ENCODE data around the gene PNN. TPM values are rescaled to one million over a fixed set of nuclear protein-coding genes. Genes with fewer than 3 reads are reported as not detected.
"Not testable (repeated sequence)": the region's sequence is repeated elsewhere in the genome, so short reads cannot be mapped to it uniquely, and the experiment has no call there.

The PNN gene
- total RNA-seq, 1 donor from 2014 or later: 54.5 TPM

DNA sequence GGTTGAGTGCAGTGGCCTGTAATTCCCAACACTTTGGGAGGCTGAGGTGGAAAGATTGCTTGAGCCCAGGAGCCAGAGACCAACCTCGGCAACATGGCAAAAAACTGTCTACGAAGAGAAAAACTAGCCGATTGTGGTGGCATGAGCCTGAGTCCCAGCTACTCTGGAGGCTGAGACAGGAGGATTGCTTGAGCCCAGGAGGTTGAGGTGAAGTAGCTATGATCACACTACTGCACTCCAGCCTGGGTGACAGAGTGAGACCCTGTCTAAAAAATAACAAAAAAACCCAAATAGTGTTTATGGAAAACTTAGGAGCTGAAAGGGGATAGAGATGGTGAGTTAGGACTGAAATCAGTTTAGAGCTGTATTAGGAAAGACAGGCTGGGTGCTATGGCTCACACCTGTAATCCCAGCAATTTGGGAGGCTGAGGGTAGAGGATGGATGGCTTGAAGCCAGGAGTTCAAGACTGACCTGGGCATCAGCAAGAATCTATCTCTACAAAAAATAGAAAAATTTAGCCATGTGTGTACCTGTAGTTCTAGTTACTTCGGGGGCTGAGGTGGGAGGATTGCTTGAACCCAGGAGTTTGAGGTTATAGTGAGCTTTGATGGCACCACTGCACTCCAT, 9.7 kb downstream of the PNN start:
- H3K27ac ChIP-seq: no peak overlapping the region
- no peaks in the 10 kb centered on the region for H3K27me3 ChIP-seq
- H3K4me3 ChIP-seq: no peak overlapping the region
- peaks cover 0 to 51% of the 10 kb centered on the region in 2 donors for H3K36me3 ChIP-seq
- intact Hi-C loops (cut with DNase I): no loop called here
- H3K9me3 ChIP-seq: no peaks in the 10 kb centered on the region
- H3K4me1 ChIP-seq: no peaks in the 10 kb centered on the region
- no peak for DNase-seq (ENCODE audit: extremely low spot score in 2 of 2)
- TF ChIP-seq POLR2AphosphoS5 (IDR thresholded peaks at IDR 0.05; ENCODE audit: insufficient read depth in 1 of 2, low read depth in 1 of 2) (no peak), POLR2A (IDR thresholded peaks at IDR 0.05) (no peak)
- TF ChIP-seq, protein P1, sequence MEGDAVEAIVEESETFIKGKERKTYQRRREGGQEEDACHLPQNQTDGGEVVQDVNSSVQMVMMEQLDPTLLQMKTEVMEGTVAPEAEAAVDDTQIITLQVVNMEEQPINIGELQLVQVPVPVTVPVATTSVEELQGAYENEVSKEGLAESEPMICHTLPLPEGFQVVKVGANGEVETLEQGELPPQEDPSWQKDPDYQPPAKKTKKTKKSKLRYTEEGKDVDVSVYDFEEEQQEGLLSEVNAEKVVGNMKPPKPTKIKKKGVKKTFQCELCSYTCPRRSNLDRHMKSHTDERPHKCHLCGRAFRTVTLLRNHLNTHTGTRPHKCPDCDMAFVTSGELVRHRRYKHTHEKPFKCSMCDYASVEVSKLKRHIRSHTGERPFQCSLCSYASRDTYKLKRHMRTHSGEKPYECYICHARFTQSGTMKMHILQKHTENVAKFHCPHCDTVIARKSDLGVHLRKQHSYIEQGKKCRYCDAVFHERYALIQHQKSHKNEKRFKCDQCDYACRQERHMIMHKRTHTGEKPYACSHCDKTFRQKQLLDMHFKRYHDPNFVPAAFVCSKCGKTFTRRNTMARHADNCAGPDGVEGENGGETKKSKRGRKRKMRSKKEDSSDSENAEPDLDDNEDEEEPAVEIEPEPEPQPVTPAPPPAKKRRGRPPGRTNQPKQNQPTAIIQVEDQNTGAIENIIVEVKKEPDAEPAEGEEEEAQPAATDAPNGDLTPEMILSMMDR (IDR thresholded peaks at IDR 0.05): no peak

DNA sequence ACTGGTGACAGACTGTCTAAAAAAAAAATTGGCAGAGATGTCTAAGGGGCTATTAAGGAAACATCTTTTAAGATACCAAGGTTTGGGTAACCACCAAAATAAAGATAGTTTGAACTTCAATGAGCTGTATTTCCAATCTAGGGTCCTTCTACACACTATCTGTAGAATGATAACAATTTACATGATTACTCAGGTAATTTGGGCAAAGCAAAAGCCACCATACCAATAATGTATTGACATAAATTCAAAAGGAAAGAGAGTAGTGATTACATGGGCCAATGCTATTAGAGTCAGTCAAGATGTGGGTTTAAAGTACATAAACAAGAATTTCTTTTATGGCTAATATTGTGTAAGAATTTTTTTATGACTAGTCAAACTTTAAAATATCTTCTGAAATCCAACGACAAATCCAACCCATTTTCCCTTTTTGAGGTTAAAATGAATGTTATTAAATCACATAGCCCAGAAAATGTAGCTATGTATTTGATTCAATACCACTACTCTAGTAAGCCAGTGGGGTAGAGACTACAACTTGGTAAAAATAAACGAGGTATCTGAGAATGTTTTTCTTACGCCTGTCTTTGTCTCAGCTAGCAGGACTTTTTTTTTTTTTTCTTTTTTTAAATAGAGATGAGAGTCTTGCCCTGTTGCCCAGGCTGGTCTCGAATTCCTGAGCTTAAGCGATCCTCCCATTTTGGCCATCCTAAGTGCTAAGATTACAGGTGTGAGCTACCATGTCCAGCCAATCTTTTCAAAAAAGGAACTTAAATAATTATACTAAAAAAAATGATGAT, 10.4 kb downstream of the PNN start:
- Histone ChIP-seq H3K27ac (no peak overlapping the region), H3K9me3 (no peaks in the 10 kb centered on the region), H3K27me3 (no peaks in the 10 kb centered on the region), H3K4me1 (no peaks in the 10 kb centered on the region), H3K36me3 (peaks cover 0 to 44% of the 10 kb centered on the region in 2 donors), H3K4me3 (no peak overlapping the region)
- DNase-seq (ENCODE audit: extremely low spot score in 2 of 2): no peak
- intact Hi-C loops (cut with DNase I): no loop called here
- TF ChIP-seq POLR2AphosphoS5 (IDR thresholded peaks at IDR 0.05; ENCODE audit: insufficient read depth in 1 of 2, low read depth in 1 of 2) (no peak), POLR2A (IDR thresholded peaks at IDR 0.05) (no peak)
- TF ChIP-seq, protein P1 (IDR thresholded peaks at IDR 0.05): no peak

DNA sequence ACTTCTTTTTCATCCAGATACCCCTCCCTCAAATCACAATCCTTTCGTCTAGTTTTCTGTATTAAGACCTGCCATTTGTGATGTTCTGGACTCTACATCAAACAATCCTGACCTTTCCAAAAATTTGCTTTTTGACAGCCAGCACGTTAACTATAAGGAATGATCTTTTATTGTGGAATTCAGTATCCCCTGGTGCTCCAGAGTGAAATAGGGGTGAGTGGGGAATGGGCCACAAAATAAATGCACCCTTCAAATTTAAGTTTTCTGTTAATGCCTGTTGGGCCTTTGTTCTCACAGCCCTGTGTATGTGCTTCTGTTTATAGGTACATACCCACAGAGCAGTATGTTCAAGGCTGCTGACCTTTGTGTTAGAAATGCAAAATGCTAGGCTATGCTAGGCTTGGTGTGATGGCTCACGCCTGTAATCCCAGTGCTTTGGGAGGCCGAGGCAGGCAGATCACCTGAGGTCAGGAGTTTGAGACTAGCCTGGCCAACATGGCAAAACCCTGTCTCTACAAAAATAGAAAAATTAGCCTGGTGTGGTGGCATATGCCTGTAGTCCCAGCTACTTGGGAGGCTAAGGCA, 12.0 kb downstream of the PNN start:
- TF ChIP-seq, protein P1 (IDR thresholded peaks at IDR 0.05): no peak
- TF ChIP-seq POLR2AphosphoS5 (IDR thresholded peaks at IDR 0.05; ENCODE audit: insufficient read depth in 1 of 2, low read depth in 1 of 2) (no peak), POLR2A (IDR thresholded peaks at IDR 0.05) (no peak)
- Histone ChIP-seq H3K4me3 (no peak overlapping the region), H3K27me3 (no peaks in the 10 kb centered on the region), H3K4me1 (no peaks in the 10 kb centered on the region), H3K9me3 (no peaks in the 10 kb centered on the region), H3K27ac (no peak overlapping the region), H3K36me3 (peaks cover 0 to 28% of the 10 kb centered on the region in 2 donors)
- no peak for DNase-seq (ENCODE audit: extremely low spot score in 2 of 2)
- intact Hi-C loops (cut with DNase I): no loop called here

- Histone ChIP-seq H3K27me3 (no peaks in the 10 kb centered on the region), H3K27ac (no peak overlapping the region)
- intact Hi-C loops (cut with DNase I): no loop called here
Observed at GRCh38 chr14:39203659-39204606, 28.9 kb downstream of the PNN start.

GRCh38 chr14:39207430-39207829, 32.4 kb downstream of the PNN start:
- DNase-seq (ENCODE audit: extremely low spot score in 2 of 2); H3K36me3 ChIP-seq; intact Hi-C loops (cut with DNase I); H3K27ac ChIP-seq; H3K9me3 ChIP-seq; H3K4me1 ChIP-seq; H3K27me3 ChIP-seq; H3K4me3 ChIP-seq: not testable (repeated sequence)

More at GRCh38 chr14:39203659-39204606, 28.9 kb downstream of the PNN start:
- no peaks in the 10 kb centered on the region for H3K36me3 ChIP-seq
- no peak overlapping the region for H3K4me3 ChIP-seq
- no peak for DNase-seq (ENCODE audit: extremely low spot score in 2 of 2)
- TF ChIP-seq POLR2AphosphoS5 (IDR thresholded peaks at IDR 0.05; ENCODE audit: insufficient read depth in 1 of 2, low read depth in 1 of 2): no peak
- TF ChIP-seq, protein P1 (IDR thresholded peaks at IDR 0.05): no peak
- no peak for TF ChIP-seq POLR2A (IDR thresholded peaks at IDR 0.05)
- H3K4me1 ChIP-seq: no peaks in the 10 kb centered on the region
- no peaks in the 10 kb centered on the region for H3K9me3 ChIP-seq
